Heart left ventricle (tissue), 13 donors: Measurements from ENCODE around the gene CYP4F3.

Source experiments
- POLR2A ChIP-seq, 2 donors: fragments of 450-650 bp; IDR thresholded peaks; one replicate each; pipeline ENCODE4 v1.6.1; 2017; ENCODE audit warnings: antibody characterized with exemption in 2 of 2, mild to moderate bottlenecking in 2 of 2, moderate library complexity in 2 of 2
- TF ChIP-seq, protein P1 (sequence below), 12 donors: fragments of 200-600 bp; sonication (generic) in 4 of 12; IDR thresholded peaks; one replicate each; pipeline versions ENCODE4 v1.5.0 to v1.8.0; 2018 to 2022; ENCODE audit warnings: antibody characterized with exemption in 12 of 12, mild to moderate bottlenecking in 5 of 12
- donor health status: ischemic (EF 13 %, LVEDD 7.1; RV severe dilation, severe dysfunction).
- donor health status: DM: no; HTN: yes; CAD: no.
- donor health status: DM: no; HTN: no; CAD: no.
- donor health status: ischemic (EF 25% LVEDD 6.9; RV normal size, moderate dysfunction).
- donor health status: ischemic (EF 25% LVEDD 5.7; RV mildly dilated, moderate dysfunction).
- donor health status: ischemic (EF 35%, LVEDD 5.7; RV mildly dilated, moderate dysfunction).
- donor health status: nonischemic (EF 11% LVEDD 7.7; RV severe dilation, severe dysfunction).
- donor health status: DM: yes; HTN: yes; CAD: no.
- donor health status: PGD.
- donor health status: ischemic (EF 29% LVEDD 5.4; RV normal size, mild dysfunction).
- donor health status: nonischemic (EF 23%, LVEDD 6.1; RV moderate dilation, normal function).

DNA sequence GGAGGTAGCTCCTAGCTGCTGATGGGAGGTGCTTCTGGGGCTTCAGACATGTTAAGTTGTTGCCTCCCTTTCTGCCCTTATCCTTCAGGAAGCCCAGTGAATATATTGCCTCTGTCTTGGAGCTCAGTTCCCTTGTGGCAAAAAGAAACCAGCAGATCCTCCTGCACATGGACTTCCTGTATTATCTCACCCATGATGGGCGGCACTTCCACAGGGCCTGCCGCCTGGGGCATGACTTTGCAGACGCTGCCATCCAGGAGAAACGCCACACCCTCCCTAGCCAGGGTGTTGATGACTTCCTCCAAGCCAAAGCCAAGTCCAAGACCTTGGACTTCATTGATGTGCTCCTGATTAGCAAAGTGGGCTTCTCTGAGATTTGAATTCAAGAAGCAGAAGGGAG lies 26.2 kb downstream of the CYP4F3 start:
- TF ChIP-seq, protein P1, sequence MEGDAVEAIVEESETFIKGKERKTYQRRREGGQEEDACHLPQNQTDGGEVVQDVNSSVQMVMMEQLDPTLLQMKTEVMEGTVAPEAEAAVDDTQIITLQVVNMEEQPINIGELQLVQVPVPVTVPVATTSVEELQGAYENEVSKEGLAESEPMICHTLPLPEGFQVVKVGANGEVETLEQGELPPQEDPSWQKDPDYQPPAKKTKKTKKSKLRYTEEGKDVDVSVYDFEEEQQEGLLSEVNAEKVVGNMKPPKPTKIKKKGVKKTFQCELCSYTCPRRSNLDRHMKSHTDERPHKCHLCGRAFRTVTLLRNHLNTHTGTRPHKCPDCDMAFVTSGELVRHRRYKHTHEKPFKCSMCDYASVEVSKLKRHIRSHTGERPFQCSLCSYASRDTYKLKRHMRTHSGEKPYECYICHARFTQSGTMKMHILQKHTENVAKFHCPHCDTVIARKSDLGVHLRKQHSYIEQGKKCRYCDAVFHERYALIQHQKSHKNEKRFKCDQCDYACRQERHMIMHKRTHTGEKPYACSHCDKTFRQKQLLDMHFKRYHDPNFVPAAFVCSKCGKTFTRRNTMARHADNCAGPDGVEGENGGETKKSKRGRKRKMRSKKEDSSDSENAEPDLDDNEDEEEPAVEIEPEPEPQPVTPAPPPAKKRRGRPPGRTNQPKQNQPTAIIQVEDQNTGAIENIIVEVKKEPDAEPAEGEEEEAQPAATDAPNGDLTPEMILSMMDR (IDR thresholded peaks at IDR 0.05) = no peak
- no peak for TF ChIP-seq POLR2A (IDR thresholded peaks at IDR 0.05)
